Lung (tissue), 12 donors: ENCODE results near the gene IGFBP2. TPM values are rescaled to one million over a fixed set of nuclear protein-coding genes. Genes with fewer than 3 reads are reported as not detected.

Experiments used
- ATAC-seq: fragments of 200-7000 bp; cut with Tn5 transposase; one replicate; pipeline ENCODE4 v1.9.1; 2020; ENCODE audit warnings: moderate number of reproducible peaks; ENCODE audit not compliant: insufficient read depth, low FRiP score
- DNase-seq, 3 donors: peaks; one replicate each; pipeline ENCODE4 v3.0.0-alpha.2; 2013 to 2017
- H3K27ac ChIP-seq, 2 donors: one replicate each; pipeline ENCODE4 v1.5.1; 2013; ENCODE audit warnings: mild to moderate bottlenecking in 2 of 2, moderate library complexity in 2 of 2, control low read depth in 1 of 2, inconsistent platforms in 1 of 2, low read depth in 1 of 2, low read length in 1 of 2
- H3K27me3 ChIP-seq, 3 donors: one replicate each; pipeline ENCODE4 v1.5.1; 2013; ENCODE audit warnings: low read length in 2 of 3; ENCODE audit not compliant: control insufficient read depth in 3 of 3, insufficient read depth in 3 of 3
- H3K36me3 ChIP-seq, 4 donors: one replicate each; pipeline ENCODE4 v1.5.1; 2013; ENCODE audit warnings: low read length in 4 of 4, mild to moderate bottlenecking in 1 of 4, moderate library complexity in 1 of 4; ENCODE audit not compliant: control insufficient read depth in 4 of 4, insufficient read depth in 4 of 4
- H3K4me1 ChIP-seq, 5 donors: one replicate each; pipeline ENCODE4 v1.5.1; 2013; ENCODE audit warnings: low read length in 5 of 5, mild to moderate bottlenecking in 2 of 5, moderate library complexity in 1 of 5; ENCODE audit not compliant: control insufficient read depth in 5 of 5, insufficient read depth in 5 of 5
- H3K4me3 ChIP-seq: one replicate; pipeline ENCODE4 v1.5.1; 2013; ENCODE audit warnings: mild to moderate bottlenecking, control low read depth, moderate library complexity
- H3K9ac ChIP-seq, 2 donors: one replicate each; pipeline ENCODE4 v1.5.1; 2013; ENCODE audit warnings: low read length in 2 of 2, control low read depth in 1 of 2; ENCODE audit not compliant: insufficient read depth in 1 of 2
- H3K9me3 ChIP-seq, 4 donors: one replicate each; pipeline ENCODE4 v1.5.1; 2013; ENCODE audit warnings: low read length in 3 of 4, mild to moderate bottlenecking in 1 of 4, moderate library complexity in 1 of 4; ENCODE audit not compliant: control insufficient read depth in 4 of 4, insufficient read depth in 3 of 4
- CTCF ChIP-seq: IDR thresholded peaks from 2 replicates; pipeline ENCODE4 v1.5.1; 2012; ENCODE audit warnings: mild to moderate bottlenecking; ENCODE audit errors: control extremely low read depth, extremely low read depth
- WGBS, 2 donors: extraction: QIAGEN DNeasy Blood & Tissue Kit; methylation state at CpG; one replicate each; pipeline ENCODE4 v1.1.7; 2013; 5-methylcytosine and 5-hydroxymethylcytosine counted together
- polyA plus RNA-seq, 2 donors: library from polyadenylated mRNA; stranded (reverse); fragments of 200-250 nt; gene quantifications; one replicate each; pipeline ENCODE4 v1.2.1, GENCODE V29; 2013
- total RNA-seq, 2 donors: library from RNA; depleted of rRNA in 1 of 2; stranded (reverse); fragments of >200 nt in 1 of 2; gene quantifications; one replicate each; pipeline ENCODE4 v1.2.1, GENCODE V29; 2014 to 2021
- donor health status: control.
- donor health status: control.
- donor health status: Bipolar disorder and iron deficiency.
- donor health status: healthy.
- donor health status: DM: yes; HTN: yes; CAD: no.

The IGFBP2 gene
- total and polyA plus RNA-seq, 4 donors, result 50.5 to 104 (median 81.2) TPM

GRCh38 chr2:216661639-216662375, 28.6 kb downstream of the IGFBP2 start:
- Histone ChIP-seq H3K36me3 (no peaks in the 10 kb centered on the region), H3K9ac (no peak overlapping the region), H3K27me3 (no peaks in the 10 kb centered on the region), H3K4me1 (peaks cover 0 to 11% (median 4%) of the 10 kb centered on the region in 5 donors), H3K27ac (no peak overlapping the region), H3K4me3 (no peak overlapping the region), H3K9me3 (no peaks in the 10 kb centered on the region)
- DNase-seq, result no peak
- ATAC-seq, result no peak
- no peak for TF ChIP-seq CTCF
- WGBS, 2 donors, result 81 to 90% methylated on average over 20 of the region's 20 CpGs

GRCh38 chr2:216663106-216663505, 29.9 kb downstream of the IGFBP2 start:
- Histone ChIP-seq H3K9me3 (no peaks in the 10 kb centered on the region), H3K27ac (no peak overlapping the region), H3K4me3 (no peak overlapping the region), H3K9ac (no peak overlapping the region), H3K27me3 (no peaks in the 10 kb centered on the region), H3K36me3 (no peaks in the 10 kb centered on the region), H3K4me1 (peaks cover 0 to 11% (median 4%) of the 10 kb centered on the region in 5 donors)
- 97 to 99% methylated on average over 1 of the region's 1 CpG for WGBS, 2 donors
- ATAC-seq (no peak), DNase-seq (no peak)
- TF ChIP-seq CTCF, result no peak

- no peak for TF ChIP-seq CTCF
- ATAC-seq, result no peak
- no peak for DNase-seq
- no peaks in the 10 kb centered on the region for H3K27me3 ChIP-seq
- no peaks in the 10 kb centered on the region for H3K36me3 ChIP-seq
- peaks cover 0 to 11% (median 4%) of the 10 kb centered on the region in 5 donors for H3K4me1 ChIP-seq
- WGBS, 2 donors, result 92 to 93% methylated on average over 18 of the region's 18 CpGs
- no peak overlapping the region for H3K4me3 ChIP-seq
- no peak overlapping the region for H3K27ac ChIP-seq
- H3K9ac ChIP-seq, result no peak overlapping the region
- no peaks in the 10 kb centered on the region for H3K9me3 ChIP-seq
These were observed 30.6 kb downstream of the IGFBP2 start for GRCh38 chr2:216663846-216664245.
